ENCODE measurements around the gene LIN52. TPM values are rescaled to one million over a fixed set of nuclear protein-coding genes. Genes with fewer than 3 reads are reported as not detected.

Gene LIN52
- total and polyA plus RNA-seq, 9 of the 15 experiments (the other 6 are each of a cell fraction or from before 2014, with no cell fraction given), result 4.6 to 11.8 (median 9.2) TPM

GRCh38 chr14:74198441-74199234 lies 113.9 kb downstream of the LIN52 start:
- FAIRE-seq (no peak), DNase-seq (ENCODE audit: extremely low read depth in 1 of 4, low spot score in 3 of 4) (no peak), ATAC-seq (no peak)
- H4K20me1 ChIP-seq (replicated peaks; ENCODE audit: control insufficient read depth, insufficient read depth, low read length), result no peaks in the 10 kb centered on the region
- CTCF ChIA-PET (ENCODE audit: low intra/inter-chr PET ratio), result no interaction called here
- H3K4me2 ChIP-seq (ENCODE audit: insufficient read depth, low read length), result no peak overlapping the region
- 74% methylated on average over 7 of the region's 7 CpGs for WGBS (ENCODE audit: insufficient coverage, low coverage, missing lambda C conversion rate)
- no peaks in the 10 kb centered on the region for H3K4me1 ChIP-seq (replicated peaks in 1 of 2; ENCODE audit: control insufficient read depth in 2 of 2, insufficient read depth in 2 of 2, low read length in 2 of 2)
- intact Hi-C loops (cut with micrococcal nuclease), result no loop called here
- H3K9ac ChIP-seq (ENCODE audit: insufficient read depth in 1 of 2, low read depth in 2 of 2, low read length in 2 of 2), result no peak overlapping the region
- POLR2A ChIA-PET, result interaction anchor here (1.6 kb wide), 1 partner anchor 11 kb away, joined by 4 read pairs; no protein-coding TSS in a partner anchor
- no peaks in the 10 kb centered on the region for H3K9me1 ChIP-seq (ENCODE audit: control insufficient read depth, insufficient read depth, low read length)
- H3K36me3 ChIP-seq (ENCODE audit: control insufficient read depth, insufficient read depth, low read length), result peaks cover 7% of the 10 kb centered on the region; the same call in 1 of the 3 replicates
- H3K27me3 ChIP-seq (ENCODE audit: control insufficient read depth in 2 of 2, insufficient read depth in 2 of 2, low read length in 2 of 2), result no peaks in the 10 kb centered on the region
- H3K27ac ChIP-seq (ENCODE audit: extremely low read depth, low read depth, low read length), result no peak overlapping the region
- H3K4me3 ChIP-seq, result no peak overlapping the region
- no peaks in the 10 kb centered on the region for H3K79me2 ChIP-seq (ENCODE audit: control insufficient read depth, insufficient read depth, low read length)
- in situ Hi-C loops (cut with MboI), result no loop called here
- no peak for TF ChIP-seq KLF1 (tag; IDR thresholded peaks at IDR 0.05)
- no peak for TF ChIP-seq POLR2G (IDR thresholded peaks at IDR 0.05; ENCODE audit: low read depth, low read length)
- no peak for TF ChIP-seq HNRNPUL1 (IDR thresholded peaks at IDR 0.05; ENCODE audit: low read length)
- TF ChIP-seq, protein P1, sequence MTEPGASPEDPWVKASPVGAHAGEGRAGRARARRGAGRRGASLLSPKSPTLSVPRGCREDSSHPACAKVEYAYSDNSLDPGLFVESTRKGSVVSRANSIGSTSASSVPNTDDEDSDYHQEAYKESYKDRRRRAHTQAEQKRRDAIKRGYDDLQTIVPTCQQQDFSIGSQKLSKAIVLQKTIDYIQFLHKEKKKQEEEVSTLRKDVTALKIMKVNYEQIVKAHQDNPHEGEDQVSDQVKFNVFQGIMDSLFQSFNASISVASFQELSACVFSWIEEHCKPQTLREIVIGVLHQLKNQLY (CRISPR knock-in tag; conservative IDR thresholded peaks at IDR 0.05), result no peak
- no peak for TF ChIP-seq U2AF2 (optimal IDR thresholded peaks at IDR 0.05; ENCODE audit: low read depth, low read length)
- no peak for TF ChIP-seq SP1 (CRISPR knock-in tag; IDR thresholded peaks at IDR 0.05)
- no peak for TF ChIP-seq RBFOX2 (IDR thresholded peaks at IDR 0.05; ENCODE audit: low read depth, low read length)
- TF ChIP-seq GATAD2B (IDR thresholded peaks at IDR 0.05; ENCODE audit: borderline replicate concordance), result no peak
- TF ChIP-seq, protein P2, sequence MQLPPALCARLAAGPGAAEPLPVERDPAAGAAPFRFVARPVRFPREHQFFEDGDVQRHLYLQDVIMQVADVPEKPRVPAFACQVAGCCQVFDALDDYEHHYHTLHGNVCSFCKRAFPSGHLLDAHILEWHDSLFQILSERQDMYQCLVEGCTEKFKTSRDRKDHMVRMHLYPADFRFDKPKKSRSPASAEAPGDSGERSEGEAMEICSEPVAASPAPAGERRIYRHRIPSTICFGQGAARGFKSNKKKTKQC (CRISPR knock-in tag; IDR thresholded peaks at IDR 0.05), result no peak
- TF ChIP-seq KAT2B (IDR thresholded peaks at IDR 0.05; ENCODE audit: low read depth, low read length), result no peak
- no peak for TF ChIP-seq SRSF1 (IDR thresholded peaks at IDR 0.05; ENCODE audit: low read depth, low read length)
- no peaks in the 10 kb centered on the region for H3K9me3 ChIP-seq (replicated peaks; ENCODE audit: control insufficient read depth, insufficient read depth, low read depth, low read length)
- H2AFZ ChIP-seq (ENCODE audit: low read depth, low read length), result no peak overlapping the region
- BruUV-seq (replicated peaks), result no TSS peak
